ENCODE measurements around the gene PLBD1. TPM values are rescaled to one million over a fixed set of nuclear protein-coding genes. Genes with fewer than 3 reads are reported as not detected.

Gene PLBD1
- total RNA-seq, 1 experiment from 2014 or later, result 75.3 TPM

- Mint-ChIP-seq H3K4me1 (ENCODE audit: low read depth, unreplicated experiment) (peaks cover 24% of the 10 kb centered on the region), H3K27me3 (ENCODE audit: unreplicated experiment) (no peaks in the 10 kb centered on the region), H3K4me3 (ENCODE audit: low read depth, unreplicated experiment) (no peak overlapping the region), H3K36me3 (ENCODE audit: insufficient read depth, unreplicated experiment) (peaks cover 28% of the 10 kb centered on the region), H3K9me3 (ENCODE audit: low read depth, unreplicated experiment) (no peaks in the 10 kb centered on the region), H3K27ac (ENCODE audit: unreplicated experiment) (peak overlapping the region; percentile 23)
- CTCF ChIA-PET, result no interaction called here
- no peak for DNase-seq
- no peak for TF ChIP-seq CTCF (IDR thresholded peaks at IDR 0.05; ENCODE audit: unreplicated experiment)
- no TSS peak for BruUV-seq (replicated peaks)
- intact Hi-C loops (cut with micrococcal nuclease; ENCODE audit: unreplicated experiment), result no loop called here
Observed at GRCh38 chr12:14510574-14510973, 57.1 kb downstream of the PLBD1 start.

GRCh38 chr12:14505626-14506596 is 61.8 kb downstream of the PLBD1 start:
- no peaks in the 10 kb centered on the region for H3K4me1 Mint-ChIP-seq (ENCODE audit: low read depth, unreplicated experiment)
- peaks cover 48% of the 10 kb centered on the region for H3K36me3 Mint-ChIP-seq (ENCODE audit: insufficient read depth, unreplicated experiment)
- H3K4me3 Mint-ChIP-seq (ENCODE audit: low read depth, unreplicated experiment), result no peak overlapping the region
- CTCF ChIA-PET, result no interaction called here
- no peak for DNase-seq
- H3K27me3 Mint-ChIP-seq (ENCODE audit: unreplicated experiment), result no peaks in the 10 kb centered on the region
- no peaks in the 10 kb centered on the region for H3K9me3 Mint-ChIP-seq (ENCODE audit: low read depth, unreplicated experiment)
- intact Hi-C loops (cut with micrococcal nuclease; ENCODE audit: unreplicated experiment), result no loop called here
- no peak overlapping the region for H3K27ac Mint-ChIP-seq (ENCODE audit: unreplicated experiment)
- TF ChIP-seq CTCF (IDR thresholded peaks at IDR 0.05; ENCODE audit: unreplicated experiment), result no peak
- no TSS peak for BruUV-seq (replicated peaks)

GRCh38 chr12:14495326-14495725 is 72.4 kb downstream of the PLBD1 start:
- DNase-seq, result no peak
- no peaks in the 10 kb centered on the region for H3K4me1 Mint-ChIP-seq (ENCODE audit: low read depth, unreplicated experiment)
- no peaks in the 10 kb centered on the region for H3K9me3 Mint-ChIP-seq (ENCODE audit: low read depth, unreplicated experiment)
- no TSS peak for BruUV-seq (replicated peaks)
- H3K36me3 Mint-ChIP-seq (ENCODE audit: insufficient read depth, unreplicated experiment), result peaks cover 26% of the 10 kb centered on the region
- no peak overlapping the region for H3K4me3 Mint-ChIP-seq (ENCODE audit: low read depth, unreplicated experiment)
- CTCF ChIA-PET, result no interaction called here
- no peak overlapping the region for H3K27ac Mint-ChIP-seq (ENCODE audit: unreplicated experiment)
- no peaks in the 10 kb centered on the region for H3K27me3 Mint-ChIP-seq (ENCODE audit: unreplicated experiment)
- no peak for TF ChIP-seq CTCF (IDR thresholded peaks at IDR 0.05; ENCODE audit: unreplicated experiment)
- intact Hi-C loops (cut with micrococcal nuclease; ENCODE audit: unreplicated experiment), result no loop called here

- H3K4me1 Mint-ChIP-seq (ENCODE audit: low read depth, unreplicated experiment), result no peaks in the 10 kb centered on the region
- H3K27ac Mint-ChIP-seq (ENCODE audit: unreplicated experiment), result no peak overlapping the region
- intact Hi-C loops (cut with micrococcal nuclease; ENCODE audit: unreplicated experiment), result no loop called here
- H3K9me3 Mint-ChIP-seq (ENCODE audit: low read depth, unreplicated experiment), result no peaks in the 10 kb centered on the region
- BruUV-seq (replicated peaks), result no TSS peak
- no peak overlapping the region for H3K4me3 Mint-ChIP-seq (ENCODE audit: low read depth, unreplicated experiment)
- CTCF ChIA-PET, result no interaction called here
- H3K27me3 Mint-ChIP-seq (ENCODE audit: unreplicated experiment), result no peaks in the 10 kb centered on the region
- DNase-seq, result no peak
- H3K36me3 Mint-ChIP-seq (ENCODE audit: insufficient read depth, unreplicated experiment), result peaks cover 19% of the 10 kb centered on the region
- no peak for TF ChIP-seq CTCF (IDR thresholded peaks at IDR 0.05; ENCODE audit: unreplicated experiment)
Observed at GRCh38 chr12:14482886-14483285, 84.8 kb downstream of the PLBD1 start.
